CD4-positive, alpha-beta T cell treated with Interleukin-17A for 4 hours (primary cell): ENCODE measurements around the gene LPAR3.
"Not testable (repeated sequence)": the region's sequence is repeated elsewhere in the genome, so short reads cannot be mapped to it uniquely, and the experiment has no call there.

Experiments used
- DNase-seq: peaks from one replicate; pipeline ENCODE4 v3.0.0-alpha.2; 2020; ENCODE audit warnings: mixed read lengths

Gene LPAR3

GRCh38 chr1:84902727-84903126 is 9.7 kb upstream of the LPAR3 start:
- not testable (repeated sequence) for DNase-seq

DNA sequence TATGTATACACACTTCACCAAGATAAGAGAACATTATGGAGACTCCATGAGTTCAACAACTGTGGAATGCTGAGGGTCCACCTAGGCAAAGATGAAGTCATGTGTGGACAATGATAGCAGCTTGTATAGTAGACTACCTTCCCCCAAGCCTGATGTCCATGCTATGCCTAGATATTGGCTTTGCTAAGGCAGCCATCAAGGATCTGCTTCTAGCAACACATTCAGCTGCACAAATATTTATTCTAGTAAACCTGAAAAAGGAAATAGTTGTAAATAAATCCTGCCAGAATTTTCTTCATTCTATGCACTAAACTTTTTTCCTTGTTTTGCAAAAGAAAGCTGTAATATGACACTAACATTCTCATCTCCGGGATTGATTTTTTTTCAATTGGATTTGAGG is 7.0 kb upstream of the LPAR3 start:
- no peak for DNase-seq

GRCh38 chr1:84896279-84896678 is 3.3 kb upstream of the LPAR3 start:
- no peak for DNase-seq

GRCh38 chr1:84890566-84890965 is 2.4 kb downstream of the LPAR3 start:
- DNase-seq: no peak

GRCh38 chr1:84889437-84889836 is 3.6 kb downstream of the LPAR3 start:
- no peak for DNase-seq

DNA sequence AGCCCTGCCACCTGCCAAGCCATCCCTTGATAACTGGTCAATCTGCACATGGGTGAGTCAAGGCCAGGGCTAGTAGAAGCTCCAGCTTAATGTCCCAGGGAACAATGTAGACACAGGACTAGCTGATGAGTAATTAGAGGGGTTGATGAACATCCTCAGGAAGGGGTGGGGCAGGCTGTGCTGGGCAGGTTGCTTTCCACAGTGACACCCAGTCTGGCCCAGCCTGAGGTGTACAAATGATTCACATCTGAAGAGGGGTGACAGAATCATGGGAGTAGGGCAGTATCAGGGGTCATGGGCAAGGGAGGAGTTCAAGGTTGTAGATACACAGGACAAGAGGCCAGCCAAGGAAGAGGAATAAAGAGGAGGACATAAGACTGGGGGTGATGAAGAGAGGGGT is 4.3 kb downstream of the LPAR3 start:
- peak; percentile 60 for DNase-seq

DNA sequence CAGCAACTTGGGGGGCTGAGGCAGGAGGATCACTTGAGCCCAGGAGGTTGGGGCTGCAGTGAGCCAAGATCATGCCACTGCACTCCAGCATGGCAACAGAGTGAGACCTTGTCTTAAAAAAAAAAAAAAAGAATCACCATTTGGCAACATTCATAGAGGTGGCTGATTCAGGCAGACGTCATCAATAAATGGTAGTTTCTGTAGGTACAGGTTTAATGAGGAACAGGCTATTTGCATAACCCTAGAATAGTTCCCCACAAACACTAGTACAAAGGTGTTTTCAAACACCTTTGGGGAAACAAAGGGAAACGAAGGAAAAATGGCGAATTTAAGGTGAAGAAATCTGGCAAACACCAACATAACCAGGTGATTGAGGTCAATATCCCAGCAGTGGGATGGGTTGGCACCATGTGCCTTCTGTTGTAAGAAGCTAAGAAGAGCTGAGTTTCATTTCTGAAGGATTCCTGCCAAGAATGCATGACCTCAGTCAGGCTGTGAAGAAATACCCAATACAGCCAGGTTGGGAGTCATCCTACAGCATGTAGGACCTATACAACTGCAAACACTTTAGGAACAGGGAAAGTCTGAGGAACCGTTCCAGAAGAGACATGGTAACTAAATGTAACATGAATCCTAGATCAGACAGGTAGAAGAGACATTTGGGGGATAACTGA is 5.6 kb downstream of the LPAR3 start:
- no peak for DNase-seq

DNA sequence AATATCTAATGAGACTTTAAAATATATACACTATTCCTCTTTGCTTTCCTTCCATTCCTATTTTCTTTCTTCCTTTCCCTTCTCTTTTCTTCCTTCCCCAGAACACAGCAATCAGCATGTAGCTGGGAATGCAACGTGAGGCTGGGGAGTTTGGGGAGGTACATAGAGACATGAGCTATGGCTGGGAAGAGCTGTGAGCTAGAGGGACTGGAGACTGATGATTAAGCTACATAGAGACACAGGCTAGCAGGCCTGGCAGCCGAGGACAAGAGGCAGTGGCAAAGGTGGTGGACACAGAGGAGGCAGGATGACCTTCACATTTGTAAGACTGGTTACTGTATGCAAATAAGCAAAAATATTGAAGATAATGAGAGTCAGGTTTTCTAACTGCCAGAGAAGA is 7.5 kb downstream of the LPAR3 start:
- no peak for DNase-seq

GRCh38 chr1:84884671-84885389 is 8.2 kb downstream of the LPAR3 start:
- no peak for DNase-seq

- no peak for DNase-seq
Observed at GRCh38 chr1:84883286-84883685, 9.7 kb downstream of the LPAR3 start.

DNA sequence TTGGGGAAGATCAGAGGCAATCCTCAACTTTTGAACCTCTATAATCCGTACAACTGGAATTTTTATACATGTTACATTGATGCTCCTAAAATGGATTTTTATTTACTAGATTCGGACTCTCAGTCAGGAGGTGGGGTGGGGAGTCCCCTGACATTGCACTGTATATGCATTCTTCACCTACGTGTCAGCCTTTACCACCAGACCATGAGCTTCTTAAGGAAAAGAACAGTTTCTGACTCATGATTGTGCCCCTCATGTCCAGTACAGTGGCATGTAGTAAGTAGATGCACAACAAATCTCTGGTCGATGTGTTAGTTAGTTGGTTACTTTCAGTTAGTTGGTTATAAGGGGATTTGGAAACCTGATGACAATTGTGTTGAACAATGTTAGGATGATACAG is 15.4 kb downstream of the LPAR3 start:
- DNase-seq: no peak

GRCh38 chr1:84876353-84876752 is 16.7 kb downstream of the LPAR3 start:
- no peak for DNase-seq

DNA sequence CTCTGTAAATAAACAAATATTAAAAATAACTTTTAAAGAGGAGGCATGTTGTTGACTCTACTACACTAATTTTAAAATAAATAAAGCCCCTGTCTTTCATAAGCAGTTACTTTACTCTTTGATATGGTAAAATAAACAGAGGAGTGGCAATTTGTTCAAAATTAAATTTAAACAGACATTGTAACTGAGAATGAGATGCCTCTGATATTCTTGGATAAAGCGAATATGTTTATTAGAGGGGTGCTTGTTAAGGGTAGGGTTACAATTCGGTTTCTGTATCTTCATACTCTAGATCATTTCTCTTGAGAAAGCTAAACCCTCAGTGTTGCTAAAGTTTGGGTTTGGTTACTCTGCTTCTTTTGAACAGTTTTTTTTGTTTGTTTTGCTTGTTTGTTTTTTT is 19.6 kb downstream of the LPAR3 start:
- DNase-seq: no peak

- no peak for DNase-seq
Observed at GRCh38 chr1:84872696-84873355, 20.2 kb downstream of the LPAR3 start.

DNA sequence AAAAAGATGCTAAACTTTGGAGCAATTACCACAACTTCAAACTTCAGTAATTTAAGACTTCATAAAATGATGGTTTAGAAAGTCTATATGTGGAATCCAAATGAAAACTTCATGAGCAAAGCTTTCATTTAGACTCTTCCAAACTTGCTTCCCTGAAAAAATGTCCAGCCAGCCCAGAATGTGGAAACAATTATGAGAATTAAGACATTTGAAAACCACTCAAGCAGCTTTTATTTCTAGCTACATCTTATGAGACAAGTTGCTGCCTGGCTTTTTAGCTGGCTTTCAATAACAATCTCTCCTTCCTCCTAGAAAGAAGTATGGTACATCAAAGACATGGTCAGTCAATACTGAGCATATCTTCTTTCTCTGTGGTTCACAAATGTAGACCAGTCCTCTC is 21.8 kb downstream of the LPAR3 start:
- DNase-seq: no peak

- no peak for DNase-seq
Observed at GRCh38 chr1:84870591-84870990, 22.4 kb downstream of the LPAR3 start.

DNA sequence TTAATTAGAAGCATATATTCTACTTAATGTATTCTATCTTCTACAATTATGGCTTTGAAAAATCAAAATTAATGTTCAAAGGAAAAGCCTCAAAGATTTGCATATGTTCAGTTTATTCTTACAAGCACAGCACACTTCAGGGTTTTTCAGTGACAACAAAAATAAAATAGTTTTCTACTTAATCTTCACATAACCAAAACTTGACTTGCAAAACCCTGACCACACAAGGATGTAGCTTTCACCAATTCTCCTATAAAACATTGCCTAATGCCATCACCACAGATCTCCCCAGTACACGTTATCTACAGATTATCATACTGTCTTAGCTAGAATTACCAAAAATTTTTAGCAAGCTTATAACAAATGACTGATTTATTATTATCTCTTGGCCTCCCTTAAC is 23.3 kb downstream of the LPAR3 start:
- no peak for DNase-seq

DNA sequence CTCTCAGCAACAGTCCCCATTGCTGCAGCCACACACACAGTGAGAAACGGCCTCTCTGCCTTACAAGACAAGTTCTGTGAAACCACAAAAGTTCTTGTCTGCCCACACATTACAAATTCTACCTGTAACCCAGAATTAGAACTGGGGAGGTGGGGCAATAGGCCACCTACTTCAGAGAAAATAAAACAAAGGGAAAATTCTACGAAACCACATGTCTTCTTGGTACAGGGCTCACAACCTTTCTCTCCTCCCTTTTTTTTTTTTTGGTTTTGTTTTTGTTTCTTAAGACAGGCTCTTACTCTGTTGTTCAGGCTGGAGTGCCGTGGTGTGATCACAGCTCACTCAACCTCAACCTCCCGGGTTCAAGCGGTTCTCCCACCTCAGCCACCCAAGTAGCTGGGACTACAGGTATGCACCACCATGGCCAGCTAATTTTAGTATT is 30.2 kb downstream of the LPAR3 start:
- DNase-seq: peak; percentile 56

DNA sequence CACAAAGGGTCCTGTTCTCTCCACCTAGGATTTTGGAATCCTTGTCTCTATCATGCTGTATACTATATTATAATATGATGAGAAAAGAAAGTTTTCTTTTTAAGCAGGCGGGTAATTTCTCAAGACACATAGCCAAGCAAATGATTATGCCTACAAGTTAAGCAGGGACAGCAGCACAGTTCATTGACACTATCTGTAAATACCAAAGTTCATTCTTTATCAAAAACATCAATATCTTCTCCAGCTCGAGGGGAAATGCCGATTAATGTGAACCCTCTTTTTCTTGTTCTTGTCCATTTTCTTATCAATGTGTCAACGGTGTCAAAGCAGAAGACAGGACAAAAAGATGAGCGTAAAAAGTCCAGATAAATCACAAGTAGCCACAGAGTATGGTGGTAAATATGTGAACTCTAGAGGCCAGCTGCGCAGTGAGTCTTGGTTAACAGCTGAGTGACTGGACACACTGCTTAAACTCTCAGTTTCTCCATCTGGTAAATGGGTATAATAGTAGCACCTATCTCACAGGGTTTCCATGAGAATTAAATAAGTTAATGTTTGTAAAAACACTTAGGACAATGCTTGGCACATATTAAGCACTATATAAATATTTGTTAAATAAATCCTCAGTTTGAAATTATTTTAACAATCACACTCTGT is 30.9 kb downstream of the LPAR3 start:
- no peak for DNase-seq

GRCh38 chr1:84861516-84861915 is 31.5 kb downstream of the LPAR3 start:
- no peak for DNase-seq

DNA sequence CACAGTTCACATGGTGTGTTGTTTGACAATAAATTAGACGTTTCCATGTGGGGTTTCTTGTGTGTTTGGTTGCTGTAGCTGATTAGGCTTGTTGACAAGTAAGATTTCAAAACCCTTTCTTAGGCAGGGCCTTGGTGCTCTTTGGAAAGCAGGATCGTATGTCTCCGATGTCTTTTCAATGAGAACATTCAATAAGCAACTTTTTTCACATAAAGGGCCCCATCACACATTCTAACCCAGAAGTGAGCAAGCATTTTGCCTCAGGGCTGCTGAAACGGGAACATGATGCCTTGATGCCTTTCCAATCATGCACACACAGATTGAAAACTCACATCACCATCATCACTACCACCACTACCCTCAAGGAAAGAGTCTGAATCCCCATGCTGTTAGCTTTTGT is 33.1 kb downstream of the LPAR3 start:
- no peak for DNase-seq

DNA sequence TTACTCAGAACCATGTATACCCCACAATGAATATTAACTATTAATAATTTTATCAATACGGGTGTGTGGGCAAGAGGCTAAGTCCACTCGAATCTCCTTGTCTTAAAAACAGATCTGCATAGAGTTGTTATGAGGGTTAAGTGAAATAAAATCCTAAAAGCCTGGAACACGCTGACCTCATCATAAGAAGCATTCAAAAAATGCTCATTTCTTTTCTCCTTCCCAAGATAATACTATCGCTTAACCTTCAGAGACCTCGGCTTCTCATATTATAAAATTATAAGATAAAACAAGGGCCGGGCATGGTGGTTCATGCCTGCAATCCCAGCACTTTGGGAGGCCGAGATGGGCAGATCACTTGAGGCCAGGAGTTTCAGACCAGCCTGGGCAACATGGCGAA is 35.1 kb downstream of the LPAR3 start:
- DNase-seq: no peak

DNA sequence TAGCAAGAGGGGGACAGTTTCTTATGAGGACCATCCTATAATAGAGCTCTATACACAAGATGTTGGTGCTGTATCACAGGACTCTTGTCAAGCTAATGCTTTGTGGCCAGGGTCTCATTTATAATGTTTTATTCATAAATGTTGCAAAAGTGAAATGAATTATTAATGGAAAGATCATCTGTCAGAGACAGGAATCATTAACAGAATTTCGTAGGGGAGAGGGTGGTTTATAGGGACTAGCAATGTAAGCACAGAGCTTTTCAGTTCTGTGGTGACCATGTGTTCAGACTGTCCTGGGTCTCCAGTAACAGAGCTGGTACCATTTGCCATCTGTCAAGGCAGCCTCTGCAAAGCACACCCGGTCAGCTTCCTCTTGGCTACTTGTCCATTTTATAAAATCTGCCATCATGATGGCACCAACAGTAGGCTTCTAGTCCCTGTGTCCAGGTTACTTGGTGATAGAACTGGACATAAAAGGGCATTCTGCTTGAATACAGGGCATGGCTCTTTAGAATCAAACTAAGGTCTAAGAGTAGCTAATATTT is 36.2 kb downstream of the LPAR3 start:
- DNase-seq: no peak
